Sigmoid colon (tissue), 4 donors: Measurements from ENCODE around the gene PSMC6.

Experiments used
- EP300 ChIP-seq, 4 donors: sonication (generic); formaldehyde crosslinking; IDR thresholded peaks; one replicate each; pipeline ENCODE4 v1.6.1; 2017; ENCODE audit warnings: antibody characterized with exemption in 4 of 4
- POLR2A ChIP-seq, 2 donors: fragments of 450-650 bp; IDR thresholded peaks; one replicate each; pipeline ENCODE4 v1.6.1; 2016; ENCODE audit warnings: antibody characterized with exemption in 2 of 2, mild to moderate bottlenecking in 2 of 2, moderate library complexity in 2 of 2
- POLR2AphosphoS5 ChIP-seq, 4 donors: sonication (generic); formaldehyde crosslinking; IDR thresholded peaks; one replicate each; pipeline ENCODE4 v1.6.1; 2017; ENCODE audit warnings: antibody characterized with exemption in 4 of 4
- TF ChIP-seq, protein P1 (sequence below), 4 experiments: fragments of 450-650 bp in 3 of 4; fragments of 200-600 bp in 1 of 4; IDR thresholded peaks; one replicate each; pipeline ENCODE4 v1.5.1; 2016 to 2019; ENCODE audit warnings: antibody characterized with exemption in 4 of 4, mild to moderate bottlenecking in 3 of 4, moderate library complexity in 2 of 4

DNA sequence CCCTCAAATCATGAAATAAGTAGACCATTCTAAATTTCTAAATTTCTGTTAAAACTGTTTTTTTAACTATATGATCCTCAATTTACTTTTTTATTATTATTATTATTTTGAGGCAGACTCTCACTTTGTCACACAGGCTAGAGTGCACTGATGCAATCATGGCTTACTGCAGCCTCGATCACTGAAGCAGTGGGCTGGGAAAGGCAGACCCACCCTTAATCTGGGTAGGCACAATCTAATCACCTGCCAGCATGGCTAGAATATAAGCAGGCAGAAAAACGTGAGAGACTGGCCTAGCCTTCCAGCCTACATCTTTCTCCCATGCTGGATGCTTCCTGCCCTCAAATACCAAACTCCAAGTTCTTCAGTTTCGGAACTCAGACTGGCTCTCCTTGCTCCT lies 14.0 kb upstream of the PSMC6 start:
- TF ChIP-seq, protein P1, sequence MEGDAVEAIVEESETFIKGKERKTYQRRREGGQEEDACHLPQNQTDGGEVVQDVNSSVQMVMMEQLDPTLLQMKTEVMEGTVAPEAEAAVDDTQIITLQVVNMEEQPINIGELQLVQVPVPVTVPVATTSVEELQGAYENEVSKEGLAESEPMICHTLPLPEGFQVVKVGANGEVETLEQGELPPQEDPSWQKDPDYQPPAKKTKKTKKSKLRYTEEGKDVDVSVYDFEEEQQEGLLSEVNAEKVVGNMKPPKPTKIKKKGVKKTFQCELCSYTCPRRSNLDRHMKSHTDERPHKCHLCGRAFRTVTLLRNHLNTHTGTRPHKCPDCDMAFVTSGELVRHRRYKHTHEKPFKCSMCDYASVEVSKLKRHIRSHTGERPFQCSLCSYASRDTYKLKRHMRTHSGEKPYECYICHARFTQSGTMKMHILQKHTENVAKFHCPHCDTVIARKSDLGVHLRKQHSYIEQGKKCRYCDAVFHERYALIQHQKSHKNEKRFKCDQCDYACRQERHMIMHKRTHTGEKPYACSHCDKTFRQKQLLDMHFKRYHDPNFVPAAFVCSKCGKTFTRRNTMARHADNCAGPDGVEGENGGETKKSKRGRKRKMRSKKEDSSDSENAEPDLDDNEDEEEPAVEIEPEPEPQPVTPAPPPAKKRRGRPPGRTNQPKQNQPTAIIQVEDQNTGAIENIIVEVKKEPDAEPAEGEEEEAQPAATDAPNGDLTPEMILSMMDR (IDR thresholded peaks at IDR 0.05) = no peak
- TF ChIP-seq POLR2AphosphoS5 (IDR thresholded peaks at IDR 0.05) (no peak), POLR2A (IDR thresholded peaks at IDR 0.05) (no peak), EP300 (IDR thresholded peaks at IDR 0.05) (no peak)
